ENCODE results near the gene GIT1. TPM values are rescaled to one million over a fixed set of nuclear protein-coding genes. Genes with fewer than 3 reads are reported as not detected.

The GIT1 gene
- total and polyA plus RNA-seq, 2 donors (not counting 3 experiments of a cell fraction or from before 2014, with no cell fraction given): 75.5 to 92.5 TPM

- ChIA-PET POLR2A (no interaction called here), CTCF (no interaction called here)
- Histone ChIP-seq H3K27me3 (ENCODE audit: control insufficient read depth in 2 of 2, insufficient read depth in 2 of 2, low read length in 2 of 2) (no peaks in the 10 kb centered on the region), H2AFZ (ENCODE audit: low read depth, low read length) (no peak overlapping the region), H3K27ac (ENCODE audit: insufficient read depth, low read depth, low read length) (no peak overlapping the region), H3K4me3 (replicated peaks in 1 of 3; ENCODE audit: insufficient read depth in 1 of 3, low read depth in 1 of 3, low read length in 3 of 3) (no peak overlapping the region), H3K9ac (replicated peaks; ENCODE audit: extremely low read depth, insufficient read depth, low read length) (no peak overlapping the region), H3K4me2 (ENCODE audit: insufficient read depth, low read length) (no peak overlapping the region), H3K9me3 (replicated peaks; ENCODE audit: control insufficient read depth, insufficient read depth, low read length) (no peaks in the 10 kb centered on the region), H3K36me3 (ENCODE audit: control insufficient read depth in 2 of 2, extremely low read depth in 1 of 2, insufficient read depth in 2 of 2, low read length in 2 of 2) (peaks cover 6 to 10% of the 10 kb centered on the region in 2 experiments), H3K79me2 (ENCODE audit: control insufficient read depth, insufficient read depth, low read length) (no peaks in the 10 kb centered on the region), H3K4me1 (ENCODE audit: control insufficient read depth, extremely low read depth, insufficient read depth, low read length) (no peaks in the 10 kb centered on the region), H4K20me1 (replicated peaks; ENCODE audit: control insufficient read depth, extremely low read depth, insufficient read depth, low read length) (no peaks in the 10 kb centered on the region), H3K9me1 (replicated peaks; ENCODE audit: control insufficient read depth, extremely low read depth, insufficient read depth, low read length) (no peaks in the 10 kb centered on the region)
- no peak for FAIRE-seq
- intact Hi-C loops (cut with micrococcal nuclease) (no loop called here), dilution Hi-C loops (cut with MboI; ENCODE audit: extremely low pct_ligation_motif_present, low sequenced_read_pairs) (no loop called here)
- BruUV-seq (replicated peaks): no TSS peak
- no peak for DNase-seq (ENCODE audit: low read depth, low spot score)
- TF ChIP-seq EZH2 (IDR thresholded peaks at IDR 0.05; ENCODE audit: borderline replicate concordance, low read depth, low read length, severe bottlenecking): no peak
- TF ChIP-seq MYC (IDR thresholded peaks at IDR 0.05; ENCODE audit: low read depth, low read length): no peak
- TF ChIP-seq MAX (IDR thresholded peaks at IDR 0.05; ENCODE audit: insufficient read depth, insufficient read length): no peak
- TF ChIP-seq FOS (IDR thresholded peaks at IDR 0.05; ENCODE audit: borderline replicate concordance, insufficient read depth, low read length): no peak
- no peak for TF ChIP-seq GATA2 (IDR thresholded peaks at IDR 0.05; ENCODE audit: insufficient read depth, insufficient read length, low read depth, low read length)
- TF ChIP-seq POLR2A (IDR thresholded peaks at IDR 0.05; ENCODE audit: low read depth, low read length): no peak
- no peak for TF ChIP-seq CTCF (IDR thresholded peaks at IDR 0.05; ENCODE audit: extremely low read depth in 1 of 2, insufficient read depth in 1 of 2, low read depth in 1 of 2, low read length in 2 of 2)
- no peak for TF ChIP-seq POLR2AphosphoS5 (IDR thresholded peaks at IDR 0.05; ENCODE audit: insufficient read depth, low read depth, low read length)
- TF ChIP-seq JUN (IDR thresholded peaks at IDR 0.05; ENCODE audit: borderline replicate concordance, insufficient read depth, insufficient read length, low read depth): no peak
These were observed 45.4 kb downstream of the GIT1 start for GRCh38 chr17:29544066-29544465.
